Activated T-cell treated with anti-CD3 and anti-CD28 coated beads, Interleukin-2, amount 50 U/mL, for 4 hours (primary cell): ENCODE results near the gene DENND4A. TPM values are rescaled to one million over a fixed set of nuclear protein-coding genes. Genes with fewer than 3 reads are reported as not detected.
"Not testable (repeated sequence)": the region's sequence is repeated elsewhere in the genome, so short reads cannot be mapped to it uniquely, and the experiment has no call there.

Experiments used
- ATAC-seq, 2 donors: fragments of 200-7000 bp; cut with Tn5 transposase; one replicate each; pipeline ENCODE4 v1.10.0; 2021
- DNase-seq: peaks from one replicate; pipeline ENCODE4 v3.0.0-alpha.2; 2020
- H3K27me3 Mint-ChIP-seq: one replicate; pipeline ENCODE4 v1.8.0; 2021; ENCODE audit warnings: low read depth, mixed read lengths
- H3K36me3 Mint-ChIP-seq: one replicate; pipeline ENCODE4 v1.8.0; 2022; ENCODE audit warnings: mixed read lengths; ENCODE audit not compliant: insufficient read depth
- H3K4me1 Mint-ChIP-seq: one replicate; pipeline ENCODE4 v1.8.0; 2021; ENCODE audit warnings: low read depth, mixed read lengths
- H3K4me3 Mint-ChIP-seq: one replicate; pipeline ENCODE4 v1.8.0; 2021; ENCODE audit warnings: mild to moderate bottlenecking, moderate library complexity, mixed read lengths
- H3K9me3 Mint-ChIP-seq: one replicate; pipeline ENCODE4 v1.8.0; 2021; ENCODE audit warnings: mixed read lengths
- total RNA-seq, 3 donors: library from RNA; stranded (reverse); gene quantifications; one replicate each; pipeline ENCODE4 v1.2.1, GENCODE V29; 2021

The DENND4A gene
- total RNA-seq, 3 donors from 2014 or later: 24.2 to 26.0 (median 25.0) TPM

- no peak overlapping the region for H3K4me3 Mint-ChIP-seq
- peaks cover 6% of the 10 kb centered on the region for H3K36me3 Mint-ChIP-seq
- no peak for ATAC-seq
- no peaks in the 10 kb centered on the region for H3K4me1 Mint-ChIP-seq
- no peak for DNase-seq
- no peaks in the 10 kb centered on the region for H3K9me3 Mint-ChIP-seq
- H3K27me3 Mint-ChIP-seq: no peaks in the 10 kb centered on the region
Observed at GRCh38 chr15:65618560-65619109, 173.5 kb downstream of the DENND4A start.

- H3K9me3 Mint-ChIP-seq, H3K4me3 Mint-ChIP-seq, ATAC-seq, DNase-seq, H3K36me3 Mint-ChIP-seq, H3K27me3 Mint-ChIP-seq: not testable (repeated sequence)
- H3K4me1 Mint-ChIP-seq: peaks cover 17% of the 10 kb centered on the region
Observed at GRCh38 chr15:65615887-65616286, 176.2 kb downstream of the DENND4A start.

- H3K4me1 Mint-ChIP-seq: peaks cover 26% of the 10 kb centered on the region
- no peak for DNase-seq
- no peaks in the 10 kb centered on the region for H3K9me3 Mint-ChIP-seq
- H3K4me3 Mint-ChIP-seq: no peak overlapping the region
- H3K27me3 Mint-ChIP-seq: no peaks in the 10 kb centered on the region
- H3K36me3 Mint-ChIP-seq: no peaks in the 10 kb centered on the region
- ATAC-seq: no peak
Observed at GRCh38 chr15:65612949-65613744, 178.9 kb downstream of the DENND4A start.

GRCh38 chr15:65612616-65612946, 179.5 kb downstream of the DENND4A start:
- ATAC-seq (no peak), DNase-seq (no peak)
- H3K9me3 Mint-ChIP-seq: no peaks in the 10 kb centered on the region
- H3K4me3 Mint-ChIP-seq: peak overlapping the region; percentile 91
- H3K27me3 Mint-ChIP-seq: no peaks in the 10 kb centered on the region
- H3K4me1 Mint-ChIP-seq: peaks cover 26% of the 10 kb centered on the region
- no peaks in the 10 kb centered on the region for H3K36me3 Mint-ChIP-seq

DNA sequence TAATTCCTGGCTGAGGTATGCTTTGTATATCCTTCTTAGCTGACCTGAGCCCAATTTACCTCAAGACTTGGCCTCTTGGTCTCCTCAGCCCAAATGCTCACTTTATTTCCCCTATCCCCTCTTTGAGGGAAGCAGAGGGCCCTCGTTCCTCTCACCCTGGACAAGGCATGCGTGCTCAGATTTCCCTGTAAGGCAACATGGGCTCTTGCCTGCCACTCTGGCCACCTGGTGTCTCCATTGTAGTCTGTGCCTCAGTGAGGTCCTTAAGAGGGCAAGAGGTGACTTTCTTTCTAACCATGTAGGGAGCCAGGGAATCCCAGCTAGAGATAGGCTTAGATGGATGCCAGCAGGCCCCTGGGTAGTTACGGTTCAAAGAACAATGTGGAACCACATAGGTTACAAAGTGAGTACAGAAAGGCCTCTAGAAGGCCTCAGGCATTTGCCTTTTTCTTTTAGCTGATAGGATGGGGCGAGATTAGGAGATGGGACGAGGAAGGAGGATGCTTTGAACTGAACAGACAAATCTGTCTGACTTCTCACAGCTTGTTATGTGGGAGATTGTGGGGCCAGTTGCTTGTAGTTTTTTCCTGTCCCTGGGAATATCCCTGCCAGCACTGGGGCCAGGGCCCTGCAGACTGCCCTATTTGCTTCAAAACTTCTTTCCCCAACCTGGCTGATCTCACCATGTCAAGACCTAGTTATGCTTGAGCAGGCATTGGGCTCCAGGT, 180.0 kb downstream of the DENND4A start:
- Mint-ChIP-seq H3K4me3 (peak overlapping the region; percentile 91), H3K27me3 (no peaks in the 10 kb centered on the region), H3K9me3 (no peaks in the 10 kb centered on the region), H3K4me1 (peaks cover 26% of the 10 kb centered on the region), H3K36me3 (peaks cover 3% of the 10 kb centered on the region)
- DNase-seq (no peak), ATAC-seq (no peak)

GRCh38 chr15:65610871-65611718, 181.0 kb downstream of the DENND4A start, which contains the start of gene INTS14:
Gene INTS14 (minus strand): TSS chr15:65611131. CDS start chr15:65607380, 3,751 bp downstream.
- Mint-ChIP-seq H3K27me3 (no peaks in the 10 kb centered on the region), H3K4me3 (peak within 1 kb of the TSS; percentile 91), H3K4me1 (peaks cover 26% of the 10 kb centered on the region), H3K9me3 (no peaks in the 10 kb centered on the region), H3K36me3 (peaks cover 3% of the 10 kb centered on the region)
- DNase-seq: peak; percentile 93
- peak; percentile 99 for ATAC-seq

Other genes with a start within 250 kb of the DENND4A start
- gene INTS14, start 181.2 kb downstream of the DENND4A start, total RNA-seq: 10 to 100 TPM; 58.1 to 65.6 (median 64.4) TPM
- gene SLC24A1, start 170.4 kb downstream of the DENND4A start, total RNA-seq: 1 to 10 TPM; 3.2 to 3.4 (median 3.3) TPM
- gene RAB11A, start 77.2 kb upstream of the DENND4A start, total RNA-seq: 100 to 1,000 TPM; 127 to 139 (median 136) TPM